Cardiac septum (tissue), 1 donor: ENCODE results near the gene ZNF408. TPM values are rescaled to one million over a fixed set of nuclear protein-coding genes. Genes with fewer than 3 reads are reported as not detected.
A peak's percentile ranks its signal among the peaks of the same experiment; 100 is the strongest.
"Not testable (repeated sequence)": the region's sequence is repeated elsewhere in the genome, so short reads cannot be mapped to it uniquely, and the experiment has no call there.

ENCODE experiments used
- DNase-seq: peaks from one replicate; pipeline ENCODE4 v3.0.0-alpha.2; 2020; ENCODE audit warnings: low spot score
- intact Hi-C: fragments of 100-400 bp; cut with DNase I; formaldehyde crosslinking; loops from one replicate; pipeline ENCODE4 v1.14.0; 2022
- long read RNA-seq: library from polyadenylated mRNA; unstranded; transcript quantifications from one replicate; pipeline ENCODE4 v2.0.0, GENCODE V29; 2021
- total RNA-seq: library from RNA; stranded (reverse); fragmentation: NEBNext Ultra II Directional; extraction: Animal tissue kit (Norgen Biotek cat#: 25700); gene quantifications from one replicate; pipeline ENCODE4 v1.2.1, GENCODE V29; 2021
- donor health status: DM: no; HTN: no; CAD: no.

Gene ZNF408
- total RNA-seq: 6.7 TPM
- long read RNA-seq, transcript ZNF408-201 (5 exons, 2,442 nt): major isoform, 13 of 20 reads
- long read RNA-seq, partial matches to known transcripts: 2 of 20 reads
- long read RNA-seq, other reads (novel, unspliced or antisense): 5 of 20 reads

DNA sequence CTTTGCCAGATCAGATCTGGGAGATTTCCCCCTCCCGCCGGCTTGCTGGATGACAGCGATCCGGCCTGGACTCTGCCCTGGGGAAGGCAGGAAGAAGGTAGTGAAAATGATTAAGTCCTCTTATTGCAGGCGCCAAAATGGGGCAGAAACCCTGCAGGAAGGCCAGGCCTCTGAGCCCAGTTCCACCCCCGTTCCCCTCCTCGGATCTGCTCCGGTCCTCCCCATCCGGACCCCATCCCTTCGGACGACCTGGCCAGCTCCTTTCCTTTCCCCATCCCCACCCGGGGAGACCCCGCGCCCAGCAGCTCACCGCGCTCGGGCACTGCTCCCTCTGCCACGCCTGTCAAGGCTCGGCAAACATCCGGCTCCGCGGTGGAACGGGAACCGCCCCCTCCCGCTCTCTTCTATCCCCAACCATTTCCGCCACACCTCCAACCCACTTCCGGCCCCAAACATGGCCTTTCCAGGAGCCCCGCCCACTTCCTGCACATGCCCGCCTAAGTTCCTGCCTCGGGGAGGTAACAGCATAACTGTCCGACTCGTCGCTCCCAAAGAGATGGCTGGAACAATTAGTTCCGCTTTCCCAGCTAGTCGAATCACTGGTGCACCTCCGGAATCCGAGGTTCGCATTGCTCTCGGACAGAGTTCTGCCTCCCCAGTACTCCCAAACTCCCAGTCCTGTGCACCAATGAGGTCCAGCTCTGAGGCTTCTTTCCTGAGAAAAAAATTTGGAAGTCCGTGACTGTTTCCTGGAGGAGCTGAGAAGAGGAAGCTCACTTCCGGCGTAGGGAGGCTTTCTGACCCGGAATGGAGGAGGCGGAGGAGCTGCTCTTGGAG, at the start of gene ZNF408, which contains the start of gene ARHGAP1:
ZNF408 (plus strand) TSS at position 791 of the 837 bp plus-strand sequence; CDS start at position 808, 17 bp downstream.
ARHGAP1 (minus strand) TSS at position 379 of the 837 bp plus-strand sequence. CDS start 4,512 bp downstream, outside the sequence.
- intact Hi-C loops: loop anchor here (2.0 to 5.0 kb wide), 2 partner anchors 53 to 84 kb away; partner anchors contain the start of genes ATG13 and HARBI1
- DNase-seq: peak; percentile 100

DNA sequence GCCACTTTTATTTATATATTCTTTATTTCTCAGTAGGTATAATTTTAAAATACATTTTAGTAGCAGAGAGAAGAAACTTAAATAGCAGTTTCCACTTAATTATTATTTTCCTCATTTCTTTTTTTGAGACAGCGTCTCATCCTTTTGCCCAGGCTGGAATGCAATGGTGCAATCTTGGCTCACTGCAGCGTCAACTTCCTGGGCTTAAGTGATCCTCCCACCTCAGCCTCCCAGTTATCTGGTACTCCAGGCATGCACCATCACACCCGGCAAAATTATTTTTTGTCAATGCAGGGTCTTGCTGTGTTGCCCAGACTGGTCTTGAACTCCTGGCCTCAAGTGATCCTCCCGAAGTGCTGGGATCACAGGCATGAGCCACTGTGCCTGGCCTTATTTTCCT, 45.2 kb upstream of the ZNF408 start:
- intact Hi-C loops: no loop called here
- no peak for DNase-seq

DNA sequence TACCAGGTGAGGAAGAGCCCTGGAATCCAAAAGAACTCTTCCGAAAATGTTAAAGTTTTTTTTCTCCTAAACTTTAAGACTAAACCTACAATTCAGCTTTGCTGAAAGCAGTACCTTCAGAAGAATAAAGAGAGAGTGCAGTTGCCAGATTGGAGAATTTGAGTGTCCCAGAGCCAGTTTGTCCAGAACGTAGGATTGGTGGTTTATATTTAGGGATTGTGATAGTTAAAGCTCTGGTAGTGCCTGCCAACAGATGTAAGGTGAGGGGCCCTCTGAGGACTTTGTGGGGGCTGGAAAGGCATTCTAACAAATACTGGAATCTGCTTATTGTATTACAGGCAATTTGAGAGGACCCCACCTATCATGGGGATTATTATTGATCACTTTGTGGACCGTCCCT, 43.6 kb upstream of the ZNF408 start:
- intact Hi-C loops: no loop called here
- DNase-seq: no peak

DNA sequence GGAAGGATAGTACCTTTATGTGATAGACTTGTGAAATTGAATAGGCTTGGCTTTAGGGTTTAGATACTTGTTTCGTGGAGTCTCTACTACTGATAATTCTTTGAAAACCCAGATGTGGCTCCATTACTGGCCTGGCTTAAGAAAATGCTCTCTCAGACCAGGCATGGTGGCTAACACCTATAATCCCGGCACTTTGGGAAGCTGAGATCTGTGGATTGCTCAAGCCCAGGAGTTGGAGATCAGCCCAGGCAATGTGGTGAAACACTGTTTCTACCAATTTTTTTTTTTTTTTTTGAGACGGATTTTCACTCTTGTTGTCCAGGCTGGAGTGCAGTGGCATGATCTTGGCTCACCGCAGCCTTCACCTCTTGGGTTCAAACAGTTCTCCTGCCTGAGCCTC, 42.6 kb upstream of the ZNF408 start:
- DNase-seq: no peak
- intact Hi-C loops: no loop called here

DNA sequence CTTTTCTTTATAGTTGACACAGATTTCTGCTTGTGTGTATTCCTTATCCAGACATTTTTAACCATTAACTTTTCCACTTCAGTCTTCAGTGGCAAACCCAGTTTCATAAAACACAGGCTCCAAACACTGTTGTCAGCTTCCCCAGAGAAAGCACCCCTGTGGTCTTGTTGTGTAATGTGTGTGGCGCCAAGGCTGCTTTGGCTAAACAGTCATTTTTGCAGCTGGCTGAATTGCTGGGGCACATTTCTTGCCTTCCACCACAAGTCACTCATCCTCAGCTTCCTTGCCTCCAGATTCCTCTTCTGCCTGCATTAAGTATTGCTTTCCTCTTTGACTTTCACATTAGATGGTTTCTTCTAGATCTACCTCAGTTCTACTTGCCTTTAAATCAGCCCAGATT, 40.9 kb upstream of the ZNF408 start:
- intact Hi-C loops: no loop called here
- no peak for DNase-seq

DNA sequence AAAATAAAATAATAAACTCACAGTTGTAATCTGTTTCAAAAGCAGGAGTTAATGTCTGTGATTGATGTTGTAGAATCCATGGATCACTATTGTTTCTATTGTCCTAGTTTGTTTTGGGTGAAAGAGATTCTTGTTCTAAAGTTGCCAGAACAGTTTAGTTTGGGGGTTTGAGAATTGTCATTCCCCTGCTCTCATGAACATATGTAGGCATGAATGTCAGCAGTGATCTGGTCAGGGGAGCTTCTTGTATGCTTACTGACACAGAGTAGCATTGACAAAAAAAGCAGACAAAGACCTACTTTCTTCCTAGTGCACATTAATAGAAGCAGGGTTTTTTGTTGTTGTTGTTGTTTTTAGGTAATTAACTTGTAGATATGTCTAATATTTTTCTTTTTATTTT, 39.0 kb upstream of the ZNF408 start:
- no peak for DNase-seq
- intact Hi-C loops: no loop called here

DNA sequence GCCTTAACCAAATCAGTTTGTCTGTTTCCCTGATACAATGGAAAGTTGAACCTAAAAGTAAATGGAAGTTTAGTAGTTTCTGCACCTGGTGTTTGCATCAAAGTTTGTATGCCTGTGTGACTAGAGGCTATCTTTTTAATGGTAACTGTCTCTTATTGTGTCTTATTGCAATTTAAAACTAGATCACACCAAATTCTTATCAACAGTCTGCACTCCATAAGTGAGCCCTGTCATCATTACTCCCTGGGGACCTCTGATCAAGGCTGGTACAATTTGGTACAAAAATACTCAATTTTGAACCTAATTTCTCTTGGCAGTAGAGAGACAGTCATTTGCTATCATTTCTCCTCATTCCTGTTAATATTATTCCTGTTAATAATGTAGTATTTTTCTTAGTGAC, 38.5 kb upstream of the ZNF408 start:
- intact Hi-C loops: no loop called here
- DNase-seq: no peak

DNA sequence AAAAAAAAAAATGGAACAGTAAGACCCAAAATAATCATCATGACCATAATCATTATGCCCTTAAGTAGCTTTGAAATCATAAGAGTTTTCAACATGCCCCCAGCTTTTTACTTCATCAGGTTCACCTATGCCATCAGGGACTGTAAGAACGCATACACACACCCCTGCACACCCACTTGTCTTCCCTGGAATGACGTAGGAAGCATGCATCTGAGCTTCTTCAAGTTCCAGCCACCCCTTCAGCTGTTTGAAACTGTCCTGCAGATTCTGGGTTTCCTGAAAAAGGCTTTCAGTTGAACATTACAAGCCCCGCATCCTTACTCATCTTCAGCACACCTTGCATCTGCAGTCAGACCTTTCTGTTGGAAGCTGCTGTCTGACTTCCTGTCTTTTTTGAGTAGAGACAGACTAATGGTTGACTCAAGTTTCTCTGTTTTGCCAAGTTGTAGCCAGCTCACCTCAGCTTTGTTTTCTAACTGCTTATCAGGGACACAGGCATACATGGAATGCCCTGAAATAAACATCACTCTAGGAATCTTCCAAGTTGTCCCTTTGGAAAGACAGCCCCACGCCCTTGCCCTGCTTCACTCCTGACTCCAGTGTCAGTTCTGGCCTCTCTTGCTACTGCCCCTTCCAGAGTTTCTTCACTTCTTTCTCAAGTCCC, 37.4 kb upstream of the ZNF408 start:
- no peak for DNase-seq

DNA sequence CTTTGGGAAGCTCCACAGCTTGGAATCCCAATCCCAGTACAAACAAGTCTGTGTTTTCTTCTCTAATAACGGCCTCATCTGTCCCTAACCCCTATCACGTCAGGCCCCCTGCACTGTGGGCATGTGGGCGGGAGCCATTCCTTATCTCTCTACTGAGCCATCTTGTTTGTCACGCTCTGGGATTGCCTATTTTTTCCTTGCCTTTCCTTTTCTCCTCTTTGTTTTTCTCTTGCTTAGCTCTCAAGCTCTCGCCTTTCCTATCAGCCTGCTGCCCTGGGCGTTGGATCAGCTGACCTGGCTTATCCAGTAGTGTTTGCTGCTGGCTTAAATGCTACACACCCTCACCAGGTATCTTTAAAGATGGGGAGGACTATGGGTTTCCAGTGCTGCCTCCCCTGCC, 36.2 kb upstream of the ZNF408 start:
- intact Hi-C loops: no loop called here
- DNase-seq: peak; percentile 43

More for the DNA sequence above, 37.4 kb upstream of the ZNF408 start:
- intact Hi-C loops: no loop called here

DNA sequence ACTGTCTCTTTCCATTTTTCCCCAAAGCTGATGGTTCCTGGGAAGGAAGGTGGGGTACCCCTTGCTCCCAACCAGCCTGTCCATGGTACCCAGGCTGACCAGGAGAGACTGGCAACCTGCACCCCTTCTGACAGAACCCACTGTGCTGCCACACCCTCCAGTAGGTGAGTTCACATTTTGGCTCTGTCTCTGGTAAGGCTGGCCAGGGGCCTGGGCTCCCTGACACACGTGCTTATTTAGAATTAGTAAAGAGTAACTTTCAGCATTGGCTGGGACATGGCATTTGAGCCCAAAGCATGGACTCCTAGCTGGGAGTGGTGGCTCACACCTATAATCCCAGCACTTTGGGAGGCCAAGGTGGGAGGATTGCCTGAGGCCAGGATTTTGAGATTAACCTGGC, 35.5 kb upstream of the ZNF408 start:
- DNase-seq: no peak
- intact Hi-C loops: no loop called here

DNA sequence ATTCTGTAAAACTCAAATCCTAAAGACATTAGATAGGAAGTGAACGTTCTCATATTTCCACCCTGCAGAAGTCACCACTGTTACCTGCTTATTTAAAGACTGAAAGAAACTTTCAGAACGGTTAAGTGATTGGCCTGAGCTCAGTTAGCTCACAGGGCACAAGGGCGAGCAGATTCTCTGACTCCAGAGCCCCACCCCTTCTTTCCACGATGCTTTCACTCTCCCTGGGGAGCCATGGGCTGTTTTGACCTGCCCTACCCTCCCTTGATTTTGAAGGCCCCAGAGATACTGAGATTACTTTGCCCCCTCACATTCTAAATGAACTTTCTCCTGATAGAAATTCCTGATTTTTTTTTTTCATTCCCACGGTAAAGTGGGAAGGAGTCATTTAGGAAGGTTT, 34.3 kb upstream of the ZNF408 start:
- no peak for DNase-seq
- intact Hi-C loops: no loop called here

DNA sequence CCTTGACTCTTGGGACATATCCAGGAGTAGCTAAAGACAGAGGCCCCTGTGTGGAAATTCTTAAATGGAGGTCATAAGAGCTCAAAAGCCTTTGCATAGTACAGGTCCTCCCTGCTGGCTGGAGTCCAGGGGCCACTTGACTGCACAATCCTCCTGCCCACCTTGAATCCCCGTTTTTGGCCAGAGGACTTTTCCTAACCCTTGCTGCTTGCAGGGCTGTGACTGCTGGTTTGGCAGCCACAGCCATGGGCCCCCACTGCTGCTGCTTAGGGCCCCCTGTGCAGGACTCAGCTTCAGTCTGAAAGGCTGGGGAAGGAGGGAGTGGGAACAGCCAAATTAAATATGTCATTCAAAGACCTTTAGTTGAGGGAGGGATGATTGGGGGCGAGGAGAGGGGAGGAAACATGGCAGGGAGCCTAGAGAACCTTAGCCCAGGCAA, 33.8 kb upstream of the ZNF408 start:
- intact Hi-C loops: no loop called here
- DNase-seq: no peak

DNA sequence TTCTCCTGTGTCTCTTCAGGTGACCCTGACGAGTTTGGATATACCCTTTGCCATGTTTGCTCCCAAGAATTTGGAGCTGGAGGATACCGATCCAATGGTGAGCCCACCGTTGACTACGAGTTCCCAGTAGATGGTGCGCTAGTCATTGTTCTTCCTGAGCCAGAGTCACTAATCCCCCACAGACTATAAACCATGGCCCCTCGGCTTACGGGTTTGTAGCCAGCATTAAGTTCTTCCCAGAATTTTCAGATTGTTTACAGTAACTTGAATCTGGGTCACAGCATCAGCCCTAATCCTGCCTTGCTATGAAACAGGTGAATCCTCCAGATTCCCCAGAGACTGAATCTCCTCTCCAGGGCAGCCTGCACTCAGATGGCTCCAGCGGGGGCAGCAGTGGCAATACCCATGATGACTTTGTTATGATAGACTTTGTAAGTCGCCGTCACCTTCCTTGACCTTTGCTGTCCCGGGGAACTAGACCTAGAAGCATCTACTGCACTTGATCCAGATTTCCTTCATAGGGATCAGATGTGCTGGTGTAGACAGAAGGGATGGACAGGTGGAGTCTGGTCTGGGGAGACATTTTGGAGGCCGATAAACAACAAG, 32.2 kb upstream of the ZNF408 start:
- peak; percentile 63 for DNase-seq
- intact Hi-C loops: no loop called here

DNA sequence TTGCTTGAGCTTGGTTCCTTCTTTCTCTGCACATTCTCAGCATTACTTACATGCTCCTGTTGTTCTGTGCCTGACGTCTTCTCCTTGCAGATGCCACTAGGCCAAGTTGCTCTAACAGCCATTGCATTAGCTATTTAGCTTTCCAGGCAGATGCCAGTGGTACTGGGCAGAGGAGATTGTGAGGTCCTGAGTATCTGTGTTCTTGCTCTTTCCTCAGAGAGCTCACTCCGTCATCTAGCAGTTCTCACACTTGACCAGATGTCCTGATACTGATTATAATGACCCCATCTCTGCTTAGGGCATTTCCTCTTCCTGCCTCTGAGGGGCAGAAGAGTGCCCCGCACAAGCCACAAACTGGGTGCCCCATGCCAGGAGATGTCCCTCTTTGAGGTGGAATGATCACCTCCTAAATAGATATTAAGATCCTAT, 31.1 kb upstream of the ZNF408 start:
- DNase-seq: peak; percentile 71
- intact Hi-C loops: no loop called here

DNA sequence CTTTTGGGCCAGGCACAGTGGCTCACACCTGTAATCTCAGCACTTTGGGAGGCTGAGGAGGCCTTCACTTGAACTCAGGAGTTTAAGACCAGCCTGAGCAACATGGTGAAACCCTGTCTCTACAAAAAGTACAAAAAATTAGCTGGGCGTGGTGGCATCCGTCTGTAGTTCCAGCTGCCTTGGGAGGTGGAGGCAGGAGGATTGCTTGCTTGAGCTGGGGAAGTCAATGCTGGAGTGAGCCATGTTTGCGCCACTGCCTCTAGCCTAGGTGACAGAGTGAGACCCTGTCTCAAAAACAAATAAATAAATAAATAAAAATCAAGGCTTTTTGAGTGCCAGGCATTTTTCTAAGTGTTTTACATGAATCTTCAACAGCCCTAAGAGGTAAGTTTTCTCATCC, 30.3 kb upstream of the ZNF408 start:
- intact Hi-C loops: not testable (repeated sequence)

DNA sequence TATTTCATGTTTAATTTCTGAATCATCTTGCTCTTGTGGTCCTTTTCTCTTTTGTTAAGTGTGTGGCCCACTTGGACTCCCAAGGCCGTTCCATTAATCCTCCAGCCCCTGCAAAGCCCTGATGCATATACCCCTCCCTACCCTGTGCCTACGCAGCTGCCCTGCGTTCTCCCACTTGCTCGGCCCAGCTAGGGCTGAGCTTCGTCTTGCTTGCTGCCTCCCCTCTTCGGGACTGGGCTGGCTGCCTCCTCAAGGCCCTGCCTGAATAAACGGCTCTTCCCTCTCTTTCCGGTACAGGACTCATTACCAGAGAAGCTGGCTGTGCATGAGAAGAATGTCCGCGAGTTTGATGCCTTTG, 28.9 kb upstream of the ZNF408 start:
- DNase-seq: peak; percentile 20
- intact Hi-C loops: no loop called here

More for the DNA sequence above, 30.3 kb upstream of the ZNF408 start:
- DNase-seq: peak; percentile 12

DNA sequence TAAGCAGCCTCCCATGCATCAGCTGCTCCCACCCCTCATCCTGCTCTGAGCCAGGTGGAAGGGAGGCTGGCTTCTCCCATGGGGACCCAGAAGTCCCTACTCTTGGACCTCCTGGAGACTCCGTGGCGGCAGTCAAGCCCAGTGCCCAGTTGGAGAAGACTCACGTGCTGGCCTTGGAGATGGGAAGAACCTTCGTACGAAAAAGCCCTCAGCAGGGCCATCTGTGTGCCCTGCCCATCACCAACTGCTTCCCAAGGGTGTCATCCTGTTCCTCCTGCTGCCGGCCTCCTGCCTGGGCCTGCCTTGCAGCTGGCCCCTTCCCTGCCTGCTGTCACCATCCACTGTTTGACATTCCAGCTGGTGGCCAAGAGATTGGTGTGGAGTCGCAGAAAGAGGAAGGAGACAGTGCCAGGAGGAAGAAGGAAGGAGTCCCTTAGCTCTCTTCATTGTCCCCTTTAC, 28.4 kb upstream of the ZNF408 start:
- intact Hi-C loops: no loop called here

DNA sequence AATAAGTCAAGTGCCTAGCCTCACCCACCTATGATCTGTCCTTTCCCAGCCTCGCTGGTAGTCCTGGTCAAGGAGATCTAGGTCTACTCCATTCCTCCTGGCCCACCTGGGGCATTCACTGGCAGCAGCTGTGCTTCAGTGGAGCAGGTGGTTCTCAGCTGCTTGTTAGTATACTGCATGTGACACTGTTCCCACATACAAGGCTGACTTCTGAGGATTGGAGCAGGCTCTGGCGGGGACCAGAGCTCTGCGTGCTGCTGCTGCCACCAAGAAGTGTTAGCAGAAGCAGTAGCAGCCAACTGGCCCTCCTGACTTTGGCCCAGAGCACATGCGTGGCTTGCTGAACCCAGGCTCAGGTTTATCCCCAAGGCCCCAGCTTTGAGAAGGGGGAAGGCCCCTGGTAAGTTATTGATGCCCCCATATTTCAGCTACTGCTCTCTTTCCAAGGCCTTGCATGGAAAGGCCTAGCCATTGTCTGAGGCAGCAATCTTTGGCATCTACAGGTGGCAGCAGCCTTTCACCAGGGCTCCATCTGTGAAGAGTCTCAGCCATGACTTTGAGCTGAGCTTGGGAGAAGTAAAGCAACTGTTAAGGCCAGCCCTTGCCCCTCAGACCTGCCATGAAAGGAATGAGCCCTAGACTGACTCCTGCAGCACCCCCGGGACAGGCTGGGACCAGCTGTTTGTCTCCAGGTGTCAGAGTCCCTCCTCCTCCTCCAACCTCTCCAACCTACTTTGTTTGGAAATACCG, 26.9 kb upstream of the ZNF408 start:
- DNase-seq: peak; percentile 62
- intact Hi-C loops: no loop called here

More for the DNA sequence above, 28.4 kb upstream of the ZNF408 start:
- DNase-seq: no peak
